GM21390 (cell line): Measurements from ENCODE around the gene CFAP68.

ENCODE experiments used
- ATAC-seq: cut with Tn5 transposase; IDR thresholded peaks from one replicate; pipeline ENCODE4 v1.9.1; 2021; ENCODE audit not compliant: unreplicated experiment

Gene CFAP68, protein sequence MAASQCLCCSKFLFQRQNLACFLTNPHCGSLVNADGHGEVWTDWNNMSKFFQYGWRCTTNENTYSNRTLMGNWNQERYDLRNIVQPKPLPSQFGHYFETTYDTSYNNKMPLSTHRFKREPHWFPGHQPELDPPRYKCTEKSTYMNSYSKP

DNA sequence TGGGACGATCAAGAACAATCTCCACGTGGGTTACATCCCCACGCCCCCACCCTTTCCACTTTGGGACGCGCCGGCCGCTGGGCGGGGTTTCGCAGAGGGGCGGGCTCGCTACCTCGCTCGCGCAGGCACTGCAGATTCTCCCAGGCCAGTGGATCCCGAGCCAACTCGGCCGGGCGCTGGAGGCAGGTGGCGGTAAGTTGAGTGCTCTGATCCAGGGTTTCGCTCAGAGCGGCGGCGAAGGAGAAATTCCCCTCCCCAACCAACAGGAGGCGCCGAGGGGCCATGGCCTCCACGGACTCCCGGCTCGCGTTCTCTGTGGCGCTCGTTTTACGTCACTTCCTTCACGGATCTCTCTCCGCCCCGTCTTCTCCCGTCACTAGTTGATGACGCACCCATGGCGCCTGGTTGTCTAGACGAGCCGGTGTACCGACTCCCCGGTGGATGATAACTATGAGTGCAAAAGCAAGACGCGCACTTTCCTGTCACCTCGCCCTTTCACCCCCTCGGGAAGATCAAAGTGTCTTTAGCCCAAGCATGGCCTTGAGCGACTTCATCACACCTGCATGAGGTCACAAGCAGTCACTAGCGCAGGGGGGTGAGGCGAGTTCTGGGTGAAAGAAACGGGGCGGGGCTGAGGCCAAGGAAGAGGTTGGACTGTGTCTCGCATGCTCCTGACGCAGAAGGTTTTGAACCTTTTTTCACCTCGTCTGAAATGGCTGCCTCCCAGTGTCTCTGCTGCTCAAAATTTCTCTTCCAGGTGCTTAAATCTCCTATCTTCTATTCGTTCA is at the start of gene CFAP68, which contains the start of gene FDXACB1:
CFAP68 (plus strand) TSS at position 693 of the 788 bp plus-strand sequence; CDS start at position 713, 20 bp downstream.
FDXACB1 (minus strand) TSS at position 317 of the 788 bp plus-strand sequence; CDS start at position 284, 33 bp downstream.
- ATAC-seq: peak; percentile 90

DNA sequence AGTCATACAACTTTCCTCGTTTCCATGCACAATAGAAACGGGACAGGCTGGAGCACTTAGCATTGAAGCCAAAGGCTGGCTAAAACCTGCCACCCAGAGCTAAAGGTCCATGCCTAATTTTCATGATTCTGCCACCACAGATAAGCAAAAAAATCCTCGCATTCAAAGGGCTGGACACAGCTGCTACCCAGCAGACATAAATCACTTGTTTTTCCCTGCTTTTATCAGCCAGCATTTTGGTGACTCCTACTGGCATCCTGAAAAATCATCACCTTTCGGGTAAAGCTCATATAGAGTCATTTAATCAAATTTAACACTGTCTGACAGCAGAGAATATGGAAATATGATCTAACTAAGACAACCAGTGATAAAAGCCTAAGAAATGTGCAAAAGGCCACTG is 45.8 kb upstream of the CFAP68 start:
- ATAC-seq: no peak

DNA sequence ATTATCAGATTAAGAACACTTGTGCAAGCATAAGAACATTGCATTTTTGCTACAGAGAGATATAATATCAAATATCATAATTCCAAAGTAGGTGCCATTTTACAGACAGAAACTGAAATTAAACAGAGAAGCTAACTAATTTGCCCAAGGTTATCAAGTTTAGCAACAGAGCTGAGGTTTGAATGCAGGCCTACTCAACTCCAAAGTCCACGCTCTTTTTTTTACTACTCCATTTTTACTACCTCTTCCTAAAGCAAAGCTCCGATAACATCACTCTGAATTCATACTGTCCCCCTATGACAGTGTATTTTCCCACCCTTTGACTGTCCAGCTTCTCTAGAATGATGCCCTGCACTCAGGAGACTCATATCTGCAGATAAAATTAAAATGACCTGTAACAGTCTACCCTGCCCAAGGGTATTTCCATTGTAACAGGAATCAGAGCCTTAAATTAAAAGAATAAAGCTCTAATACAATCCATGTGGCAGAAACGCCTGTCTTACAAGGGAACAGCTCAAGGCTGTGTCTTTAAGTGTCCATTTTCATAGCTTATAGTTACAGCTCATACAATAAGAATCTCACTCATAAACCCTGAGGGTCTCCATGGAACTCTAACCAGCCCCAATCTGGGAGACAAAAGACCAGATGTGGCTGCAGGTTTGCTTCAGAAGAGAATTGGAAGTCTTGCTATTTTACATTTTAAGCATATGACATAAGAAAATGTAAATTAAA is 44.7 kb upstream of the CFAP68 start:
- ATAC-seq: no peak

DNA sequence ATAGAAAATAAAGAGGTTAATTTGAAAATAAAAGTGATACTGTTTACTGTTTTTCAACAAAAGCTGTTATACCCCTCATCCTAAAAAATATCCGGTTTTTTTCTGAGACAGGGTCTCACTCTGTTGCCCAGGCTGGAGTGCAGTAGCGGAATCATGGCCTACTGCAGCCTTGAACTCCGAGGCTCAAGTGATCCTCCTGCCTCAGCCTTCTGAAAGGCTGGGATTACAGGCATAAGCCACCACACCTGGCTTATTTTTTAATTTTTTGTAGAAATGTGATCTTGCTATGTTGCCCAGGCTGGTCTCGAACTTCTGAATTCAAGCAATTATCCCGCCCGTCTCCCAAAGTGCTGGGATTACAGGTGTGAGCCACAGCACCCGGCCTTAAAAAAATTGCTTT is 43.7 kb upstream of the CFAP68 start:
- ATAC-seq: no peak

DNA sequence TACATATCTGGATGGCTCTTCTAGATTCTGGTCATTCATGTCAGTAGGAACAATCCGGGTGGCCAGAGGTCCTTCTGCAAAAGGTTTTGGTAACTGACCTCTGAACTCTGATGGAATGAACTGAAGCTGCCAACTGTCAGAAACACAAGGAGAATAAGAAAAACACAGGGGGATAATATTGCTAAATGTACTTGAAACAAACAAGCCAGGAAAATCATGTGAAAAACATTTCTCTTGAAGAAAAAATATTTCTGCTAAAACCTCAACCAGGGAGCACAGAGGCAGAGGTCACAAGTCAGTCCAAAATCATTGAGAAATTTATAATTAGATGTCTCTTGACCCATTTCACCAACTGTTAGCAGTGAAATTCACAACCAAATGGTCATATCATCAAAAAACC is 43.2 kb upstream of the CFAP68 start:
- ATAC-seq: no peak

DNA sequence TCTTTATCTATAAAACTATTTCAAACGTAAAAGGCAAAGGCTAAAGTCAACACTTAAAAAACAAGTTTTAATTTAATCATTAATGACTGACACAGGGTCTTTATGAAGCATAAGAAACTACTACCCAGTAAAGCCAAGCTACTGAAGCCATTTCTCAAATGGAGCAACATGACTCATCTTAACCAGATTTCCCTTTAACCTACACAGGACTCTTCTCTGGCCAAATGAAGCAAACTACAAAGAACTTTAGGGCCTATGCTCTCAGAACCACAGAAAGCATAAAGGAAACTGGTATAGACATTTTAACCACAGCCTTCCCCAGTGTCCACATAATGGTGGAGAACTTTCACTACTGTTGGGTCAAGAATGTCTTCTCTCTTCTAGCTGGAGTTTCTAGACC is 42.6 kb upstream of the CFAP68 start:
- peak; percentile 72 for ATAC-seq

DNA sequence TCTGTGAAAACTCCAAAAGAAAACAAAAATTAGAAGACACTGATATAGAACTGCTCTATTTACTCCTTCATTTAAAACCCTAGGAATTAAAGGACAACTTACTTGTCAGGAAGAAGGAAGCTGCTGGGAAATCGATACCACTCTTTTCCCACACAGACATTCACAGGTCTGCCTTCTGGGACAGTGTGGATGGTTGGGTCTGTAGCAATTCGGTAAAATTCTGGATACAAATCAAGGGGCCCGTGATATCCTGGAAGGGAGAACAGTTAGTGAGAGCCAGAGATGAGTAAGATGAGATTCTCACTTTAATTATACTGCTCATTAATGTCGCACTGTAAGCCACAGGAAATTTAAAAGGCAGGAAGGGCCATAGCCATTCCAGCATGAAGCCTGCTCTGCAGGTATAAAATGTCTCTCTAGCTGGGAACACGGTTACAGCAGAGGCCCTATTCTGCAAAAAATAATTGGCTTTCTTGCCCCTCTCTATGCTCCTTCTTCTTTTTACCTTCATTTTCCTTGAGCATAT is 41.9 kb upstream of the CFAP68 start:
- ATAC-seq: no peak

DNA sequence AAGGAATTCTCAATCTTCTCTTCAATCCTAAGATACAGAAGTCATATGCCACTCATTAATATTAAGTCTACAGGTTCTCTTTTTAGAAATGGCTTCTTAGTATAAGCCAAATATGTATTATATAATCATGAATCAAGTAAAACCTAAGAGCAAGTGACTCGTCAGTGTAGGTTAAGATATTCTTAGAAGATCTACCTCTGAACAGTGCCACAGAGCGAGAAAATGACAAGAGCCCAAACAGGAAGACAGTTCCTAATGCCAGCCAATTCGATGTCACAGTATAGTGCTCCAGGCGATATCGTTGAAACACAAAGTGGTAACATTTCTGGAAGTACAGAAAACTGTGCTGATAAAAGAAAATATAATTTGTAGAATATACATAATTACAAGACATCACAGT is 41.3 kb upstream of the CFAP68 start:
- no peak for ATAC-seq

DNA sequence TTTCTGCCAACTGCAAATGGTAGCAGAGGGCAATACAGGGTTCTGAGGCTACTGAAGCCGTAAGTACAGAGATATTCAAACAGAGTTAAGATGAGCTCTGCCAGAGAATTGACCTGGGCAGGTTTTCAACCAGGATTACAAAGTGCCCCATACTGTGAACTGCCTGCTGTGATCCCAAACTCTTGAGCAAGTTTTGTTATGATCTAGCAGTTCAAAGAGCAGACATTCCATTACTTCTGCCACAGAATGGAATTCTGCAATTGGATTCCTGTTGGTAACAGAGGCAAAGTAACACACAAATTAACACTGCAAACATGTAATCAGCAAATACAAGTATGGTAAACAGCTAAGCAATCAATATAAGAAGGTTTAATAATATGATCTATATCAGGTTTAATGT is 39.2 kb upstream of the CFAP68 start:
- no peak for ATAC-seq

DNA sequence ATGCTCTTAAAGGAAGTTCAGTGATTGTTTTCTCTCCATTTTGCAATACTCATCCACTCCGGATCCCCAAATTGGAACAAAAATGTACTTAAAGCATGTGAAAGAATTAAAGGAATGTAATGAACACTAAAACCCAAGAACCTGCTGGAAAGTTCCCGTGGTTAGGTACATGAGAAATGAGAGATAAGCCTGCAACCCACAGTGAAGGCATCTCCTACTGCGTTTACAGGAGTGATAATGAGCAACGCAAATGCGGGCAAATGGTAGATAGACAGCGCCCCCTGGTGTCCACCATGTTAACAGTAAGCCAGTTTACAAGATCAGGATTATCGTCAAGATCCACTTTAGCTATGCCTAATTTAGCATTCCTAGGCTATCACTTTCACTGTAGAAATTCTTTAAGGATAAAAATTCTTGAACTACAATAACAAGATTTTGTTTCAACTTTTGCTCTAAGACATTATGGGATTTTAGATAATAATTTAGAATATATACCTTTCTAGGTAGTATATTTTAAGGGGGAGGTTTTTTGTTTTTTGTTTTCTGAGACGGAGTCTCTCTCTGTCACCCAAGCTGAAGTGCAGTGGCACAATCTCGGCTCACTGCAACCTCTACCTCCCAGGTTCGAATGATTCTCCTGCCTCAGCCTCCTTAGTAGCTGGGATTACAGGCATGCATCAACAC is 37.8 kb upstream of the CFAP68 start:
- ATAC-seq: peak; percentile 67

DNA sequence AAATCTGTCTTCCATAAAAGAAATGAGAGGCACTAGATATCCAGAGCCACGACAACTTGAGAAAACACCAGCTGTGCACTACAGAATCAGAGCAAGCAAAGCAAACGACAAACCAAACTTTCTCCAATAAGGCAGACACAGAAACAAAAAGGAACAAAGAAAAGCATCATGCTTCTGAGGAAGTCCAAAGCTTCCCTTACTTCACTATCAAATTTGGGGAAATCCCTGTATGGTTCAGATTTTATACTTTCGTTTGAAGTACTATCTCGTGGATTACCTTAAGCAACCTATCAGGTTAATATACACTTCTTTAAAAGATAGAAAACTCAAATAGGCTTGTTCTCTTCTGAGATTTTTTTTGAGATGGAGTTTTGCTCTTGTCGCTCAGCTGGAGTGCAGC is 35.7 kb upstream of the CFAP68 start:
- ATAC-seq: no peak

DNA sequence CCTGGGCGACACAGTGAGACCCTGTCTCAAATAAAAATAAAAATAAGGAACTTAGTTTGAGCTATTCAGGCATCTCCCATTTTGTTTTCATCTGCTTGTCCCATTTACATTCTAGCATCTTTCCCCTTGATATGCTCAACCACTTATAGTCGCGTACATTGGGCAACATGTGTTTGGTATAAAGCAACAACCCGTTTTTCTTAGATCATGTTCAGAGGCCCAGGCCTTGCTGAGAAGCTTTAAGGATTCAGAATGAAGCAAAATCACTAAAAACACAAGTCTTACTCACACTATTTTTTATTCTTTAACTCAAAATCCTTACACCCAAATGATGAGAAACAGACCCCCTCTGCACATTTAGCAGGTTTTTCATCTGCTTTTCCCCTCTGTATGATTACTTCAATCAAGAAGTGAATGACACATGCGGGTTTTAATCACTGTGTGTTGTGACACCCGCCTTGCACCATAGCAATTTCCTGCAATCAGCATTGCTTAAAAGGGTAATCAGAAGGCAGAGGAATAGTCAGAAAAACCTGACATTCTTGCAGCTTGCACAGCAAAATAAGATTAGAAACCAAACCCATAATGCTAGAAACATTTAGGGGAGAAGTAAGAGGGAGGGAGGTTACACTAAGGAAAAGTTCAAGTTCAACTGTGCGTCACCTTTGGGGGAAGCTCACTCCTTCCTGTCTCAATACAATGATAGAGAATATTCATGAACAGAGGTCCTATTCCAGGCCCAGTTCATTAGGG is 33.9 kb upstream of the CFAP68 start:
- no peak for ATAC-seq

DNA sequence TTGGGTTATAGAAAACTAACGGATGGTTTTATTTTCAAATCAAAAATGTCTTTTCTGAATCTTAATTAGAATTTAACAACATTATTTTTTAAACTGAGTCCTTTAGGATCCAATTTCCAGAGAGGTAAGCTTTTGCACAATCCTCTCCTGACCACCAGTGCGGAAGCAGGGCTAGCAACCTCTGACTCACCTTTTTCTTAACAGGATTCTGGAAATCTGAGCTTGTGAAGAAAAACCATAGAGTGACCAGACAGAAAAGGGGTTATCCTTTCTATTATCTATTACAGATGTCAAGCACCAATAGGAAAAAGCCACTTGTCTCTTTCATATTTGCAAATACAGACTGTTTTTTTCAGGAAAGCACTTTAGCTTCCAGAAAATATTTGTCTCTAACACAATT is 33.3 kb upstream of the CFAP68 start:
- no peak for ATAC-seq

DNA sequence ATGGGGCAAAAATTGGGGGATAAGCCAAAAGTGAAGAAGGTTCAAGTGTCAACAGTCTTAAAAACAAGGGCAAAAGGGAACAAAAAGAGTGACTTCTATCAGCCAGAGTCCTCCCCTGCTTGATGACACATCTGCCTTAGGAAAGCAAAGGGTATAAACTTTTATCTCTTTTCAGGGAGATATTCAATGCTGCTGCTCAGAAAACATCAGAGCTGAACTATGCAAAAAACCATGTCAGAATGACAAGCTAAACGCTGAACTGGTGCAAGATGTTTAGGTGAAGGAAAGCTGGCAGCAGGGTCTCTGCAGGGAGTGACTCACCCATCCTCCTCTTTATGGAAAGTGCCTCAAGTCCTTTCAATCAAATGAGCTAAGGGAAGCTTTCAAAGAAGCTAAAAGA is 32.7 kb upstream of the CFAP68 start:
- ATAC-seq: no peak

DNA sequence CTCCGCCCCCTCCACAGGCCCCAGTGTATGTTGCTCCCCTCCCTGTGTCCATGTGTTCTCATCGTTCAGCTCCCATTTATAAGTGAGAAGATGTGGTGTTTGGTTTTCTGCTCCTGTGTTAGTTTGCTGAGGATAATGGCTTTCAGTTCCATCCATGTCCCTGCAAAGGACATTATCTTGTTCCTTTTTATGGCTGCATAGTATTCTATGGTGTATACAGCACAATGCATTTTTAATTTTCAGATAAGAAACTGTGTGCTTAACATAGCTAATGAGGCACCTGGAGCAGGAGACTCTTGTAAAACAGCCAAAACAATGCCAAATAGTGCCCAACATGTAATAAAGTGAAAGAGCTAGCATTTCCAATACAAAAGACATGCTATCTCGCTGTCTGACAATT is 29.7 kb upstream of the CFAP68 start:
- no peak for ATAC-seq

DNA sequence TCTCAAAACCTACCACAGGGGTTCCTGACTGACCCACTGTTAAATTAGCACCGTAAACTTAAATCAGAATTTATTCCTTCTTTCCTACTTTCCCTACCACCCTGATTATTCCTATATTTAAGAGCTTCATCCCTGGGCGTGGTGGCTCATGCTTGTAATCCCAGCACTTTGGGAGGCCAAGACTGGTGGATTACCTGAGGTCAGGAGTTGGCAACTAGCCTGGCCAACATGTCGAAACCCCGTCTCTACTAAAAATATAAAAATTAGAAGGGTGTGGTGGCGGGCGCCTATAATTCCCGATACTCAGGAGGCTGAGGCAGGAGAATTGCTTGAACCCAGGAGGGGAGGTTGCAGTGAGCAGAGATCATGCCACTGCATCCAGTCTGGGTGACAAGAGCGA is 28.3 kb upstream of the CFAP68 start:
- ATAC-seq: no peak

DNA sequence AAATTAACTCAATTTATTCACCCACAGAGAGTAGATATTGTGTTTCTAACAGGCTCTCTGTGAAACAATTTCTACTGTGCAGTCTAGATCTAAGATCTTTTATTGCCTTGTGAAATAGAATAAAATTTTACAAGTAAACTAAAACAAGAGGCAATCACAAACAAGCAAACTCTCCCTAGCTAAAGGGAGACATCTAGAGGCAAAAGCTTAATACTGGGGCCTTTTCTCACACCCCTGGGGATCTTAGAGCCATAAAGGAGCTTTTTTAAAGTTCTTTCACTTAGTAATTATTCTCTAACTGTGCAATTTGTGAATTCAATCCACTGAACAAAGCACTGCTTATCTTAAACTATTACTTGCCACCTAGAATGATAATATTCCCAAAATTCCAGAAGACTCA is 27.7 kb upstream of the CFAP68 start:
- ATAC-seq: no peak

DNA sequence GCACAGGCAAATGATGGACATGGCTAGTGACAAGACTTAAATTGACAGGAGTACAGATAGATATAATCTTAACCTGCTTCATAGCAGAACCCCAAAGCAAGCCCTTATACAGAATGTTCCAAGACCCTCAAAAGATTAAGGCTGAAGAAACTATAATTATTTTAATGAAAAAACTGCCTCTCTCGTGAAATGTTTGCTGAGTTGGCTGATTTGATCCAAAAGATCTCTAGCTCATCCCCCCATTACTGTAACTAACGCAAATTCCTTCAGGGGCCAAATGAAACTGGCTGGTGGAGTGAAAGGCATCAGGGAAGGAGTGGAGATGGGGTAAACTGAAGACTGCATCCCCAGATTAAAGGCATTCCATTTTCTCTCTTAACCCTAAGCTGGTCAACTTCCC is 27.2 kb upstream of the CFAP68 start:
- ATAC-seq: no peak

DNA sequence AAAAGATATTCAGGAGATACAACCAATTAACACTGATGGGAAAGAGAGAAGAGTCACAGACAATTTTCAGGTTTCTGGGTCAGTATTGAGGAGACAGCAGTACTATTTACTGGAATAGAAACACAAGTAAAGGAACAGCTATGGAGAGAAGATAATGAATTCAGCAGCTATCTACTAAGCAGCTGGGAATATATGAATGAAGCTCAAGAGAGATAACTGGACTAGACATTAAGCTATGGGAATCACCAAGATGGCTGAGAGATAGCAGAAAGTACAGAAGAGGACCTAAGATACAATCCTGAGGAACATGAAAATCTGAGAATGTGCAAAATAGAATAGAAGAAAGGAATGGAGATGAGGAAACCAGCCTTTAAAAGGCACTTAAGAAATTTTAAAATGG is 23.8 kb upstream of the CFAP68 start:
- no peak for ATAC-seq

DNA sequence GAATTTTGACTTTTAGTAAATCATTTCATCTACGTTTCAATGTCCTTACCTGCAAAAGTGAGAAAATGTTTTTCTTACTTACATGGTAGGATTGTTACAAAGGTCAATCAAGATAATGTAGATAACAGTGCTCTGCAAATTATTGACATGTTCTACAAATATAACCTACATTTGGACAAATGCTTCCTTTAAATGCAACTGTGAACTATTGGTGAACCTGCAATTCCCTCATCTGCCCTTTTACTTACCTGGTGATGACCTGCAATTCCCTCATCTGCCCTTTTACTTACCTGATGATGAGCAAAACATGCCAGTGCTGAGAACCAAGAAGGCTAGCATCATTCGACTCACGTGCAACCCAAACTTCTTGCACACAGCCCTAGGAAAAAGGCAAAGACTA is 19.1 kb upstream of the CFAP68 start:
- no peak for ATAC-seq

DNA sequence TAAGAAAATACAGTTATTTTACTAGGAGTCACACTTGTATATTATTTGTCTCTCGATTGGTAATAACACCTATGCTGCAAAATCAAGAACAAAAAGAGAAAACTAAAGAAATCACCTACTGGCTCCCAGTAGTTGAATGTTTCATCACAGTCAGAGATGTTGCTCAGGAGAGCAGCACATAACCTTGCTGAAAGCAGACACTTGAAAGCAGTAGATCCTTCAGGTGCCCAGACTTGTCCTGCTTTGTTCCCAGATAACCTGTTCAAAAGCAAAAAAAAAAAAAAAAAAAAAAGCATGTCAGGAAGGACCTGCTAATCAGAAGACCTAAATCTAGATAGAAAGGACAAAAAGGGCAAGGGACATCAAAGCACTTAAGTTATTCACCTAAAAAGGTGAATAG is 9.2 kb upstream of the CFAP68 start:
- ATAC-seq: no peak
